AG04450 (cell line): ENCODE measurements around the gene FAM83C. TPM values are rescaled to one million over a fixed set of nuclear protein-coding genes. Genes with fewer than 3 reads are reported as not detected.
A peak's percentile ranks its signal among the peaks of the same experiment; 100 is the strongest.

Source experiments
- CTCF ChIA-PET: fragments of 300-600, 350-600 bp; formaldehyde crosslinking; extraction: SDS; loops from one replicate; lab custom pipeline; 2022; ENCODE audit warnings: antibody characterized with exemption, inconsistent platforms; lab: Charles Lee
- POLR2A ChIA-PET: fragments of 350-600 bp; formaldehyde crosslinking; extraction: SDS; loops from one replicate; lab custom pipeline; 2021; ENCODE audit warnings: antibody characterized with exemption, inconsistent platforms; lab: Yijun Ruan, JAX
- DNase-seq: peaks from one replicate; pipeline ENCODE4 v3.0.0-alpha.2; 2011; ENCODE audit warnings: low read depth, low spot score
- H3K27ac ChIP-seq: one replicate; pipeline ENCODE4 v1.5.1; 2012; ENCODE audit warnings: low read depth, low read length, control low read depth
- H3K27me3 ChIP-seq: one replicate; pipeline ENCODE4 v1.6.0; 2012; ENCODE audit warnings: low read length; ENCODE audit not compliant: control insufficient read depth, insufficient read depth
- H3K4me3 ChIP-seq: 2 replicates; pipeline ENCODE4 v1.5.1; 2011; ENCODE audit warnings: mild to moderate bottlenecking, low read depth, low read length, control low read depth
- H3K9me3 ChIP-seq: 2 replicates; pipeline ENCODE4 v1.5.1; 2012; ENCODE audit warnings: low read length; ENCODE audit not compliant: control insufficient read depth, insufficient read depth
- CTCF ChIP-seq: IDR thresholded peaks from 2 replicates; pipeline ENCODE4 v1.5.1; 2011; ENCODE audit warnings: low read depth, low read length, control low read depth, inconsistent platforms
- polyA plus RNA-seq: library from polyadenylated mRNA; depleted of rRNA; stranded (reverse); fragments of >200 nt; gene quantifications from 2 replicates; pipeline ENCODE4 v1.2.3, GENCODE V29; 2011

FAM83C gene
- polyA plus RNA-seq, 1 experiment: not detected

- Histone ChIP-seq H3K27me3 (no peaks in the 10 kb centered on the region), H3K9me3 (no peaks in the 10 kb centered on the region; the same call in 1 of the 2 replicates), H3K27ac (peak overlapping the region; percentile 75), H3K4me3 (peak overlapping the region; percentile 84)
- DNase-seq: no peak
- ChIA-PET CTCF (interaction anchor here (1.2 to 1.4 kb wide), 3 partner anchors 26 to 170 kb away, joined by 3 to 7 read pairs (median 3); no protein-coding TSS in a partner anchor), POLR2A (interaction anchor here (1.1 to 1.4 kb wide), 2 partner anchors 29 to 173 kb away, joined by 5 read pairs; no protein-coding TSS in a partner anchor)
- no peak for TF ChIP-seq CTCF
Measured at GRCh38 chr20:35277127-35277526, 15.1 kb downstream of the FAM83C start.

GRCh38 chr20:35276408-35276807, 15.8 kb downstream of the FAM83C start:
- Histone ChIP-seq H3K4me3 (peak overlapping the region; percentile 84), H3K9me3 (no peaks in the 10 kb centered on the region; the same call in 1 of the 2 replicates), H3K27ac (peak overlapping the region; percentile 75), H3K27me3 (no peaks in the 10 kb centered on the region)
- POLR2A ChIA-PET: no interaction called here
- no peak for DNase-seq
- no peak for TF ChIP-seq CTCF
- CTCF ChIA-PET: interaction anchor here (1.2 to 1.4 kb wide), 2 partner anchors 27 to 131 kb away, joined by 3 to 4 read pairs; no protein-coding TSS in a partner anchor

- no peaks in the 10 kb centered on the region; the same call in 1 of the 2 replicates for H3K9me3 ChIP-seq
- no peak for DNase-seq
- H3K4me3 ChIP-seq: no peak overlapping the region
- ChIA-PET CTCF (interaction anchor here (1.2 kb wide), 1 partner anchor 131 kb away, joined by 4 read pairs; no protein-coding TSS in a partner anchor), POLR2A (interaction anchor here (0.8 to 1.0 kb wide), 2 partner anchors 9 to 130 kb away, joined by 3 read pairs; partner anchors contain the start of gene EIF6)
- no peak for TF ChIP-seq CTCF
- H3K27ac ChIP-seq: no peak overlapping the region
- no peaks in the 10 kb centered on the region for H3K27me3 ChIP-seq
Measured at GRCh38 chr20:35275741-35276251, 16.4 kb downstream of the FAM83C start.

DNA sequence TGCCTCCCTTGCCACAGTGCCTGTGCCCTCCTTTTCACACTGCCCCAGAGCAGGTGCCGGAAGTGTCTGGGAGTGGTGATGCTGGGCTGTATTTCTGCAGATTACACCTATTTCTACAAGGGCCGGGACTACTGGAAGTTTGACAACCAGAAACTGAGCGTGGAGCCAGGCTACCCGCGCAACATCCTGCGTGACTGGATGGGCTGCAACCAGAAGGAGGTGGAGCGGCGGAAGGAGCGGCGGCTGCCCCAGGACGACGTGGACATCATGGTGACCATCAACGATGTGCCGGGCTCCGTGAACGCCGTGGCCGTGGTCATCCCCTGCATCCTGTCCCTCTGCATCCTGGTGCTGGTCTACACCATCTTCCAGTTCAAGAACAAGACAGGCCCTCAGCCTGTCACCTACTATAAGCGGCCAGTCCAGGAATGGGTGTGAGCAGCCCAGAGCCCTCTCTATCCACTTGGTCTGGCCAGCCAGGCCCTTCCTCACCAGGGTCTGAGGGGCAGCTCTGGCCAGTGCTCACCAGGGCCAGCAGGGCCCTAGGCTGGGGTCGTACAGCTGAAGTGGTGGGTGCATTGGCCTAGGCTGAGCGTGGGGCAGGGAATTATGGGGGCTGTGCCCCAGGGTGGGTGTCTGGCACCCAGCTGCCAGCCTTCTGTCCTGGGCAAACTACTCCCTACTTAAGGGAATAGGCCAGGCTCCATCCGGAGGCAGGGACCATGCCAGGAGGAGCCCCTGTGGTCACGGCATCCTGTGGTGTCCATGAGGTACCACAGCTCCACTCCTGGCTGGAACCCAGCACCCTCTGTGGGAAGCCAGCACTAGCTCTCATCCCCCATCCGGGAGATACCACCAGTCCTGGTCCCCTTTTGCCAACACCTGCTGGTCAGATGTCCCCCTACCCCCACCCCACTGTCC, 17.8 kb downstream of the FAM83C start:
- ChIA-PET CTCF (interaction anchor here (3.5 kb wide), 1 partner anchor 130 kb away, joined by 10 read pairs; no protein-coding TSS in a partner anchor), POLR2A (interaction anchor here (0.6 to 0.8 kb wide), 2 partner anchors 10 to 208 kb away, joined by 3 read pairs; partner anchors contain the start of gene EIF6)
- no peaks in the 10 kb centered on the region for H3K27me3 ChIP-seq
- DNase-seq: no peak
- no peak overlapping the region for H3K27ac ChIP-seq
- TF ChIP-seq CTCF: no peak
- no peak overlapping the region for H3K4me3 ChIP-seq
- no peaks in the 10 kb centered on the region; the same call in 1 of the 2 replicates for H3K9me3 ChIP-seq
